HG03378 (cell line): ENCODE data around the gene RRP12.

Experiments used
- ATAC-seq: cut with Tn5 transposase; IDR thresholded peaks from one replicate; pipeline ENCODE4 v1.9.1; 2021; ENCODE audit warnings: mild to moderate bottlenecking, moderate library complexity; ENCODE audit not compliant: unreplicated experiment

The RRP12 gene

DNA sequence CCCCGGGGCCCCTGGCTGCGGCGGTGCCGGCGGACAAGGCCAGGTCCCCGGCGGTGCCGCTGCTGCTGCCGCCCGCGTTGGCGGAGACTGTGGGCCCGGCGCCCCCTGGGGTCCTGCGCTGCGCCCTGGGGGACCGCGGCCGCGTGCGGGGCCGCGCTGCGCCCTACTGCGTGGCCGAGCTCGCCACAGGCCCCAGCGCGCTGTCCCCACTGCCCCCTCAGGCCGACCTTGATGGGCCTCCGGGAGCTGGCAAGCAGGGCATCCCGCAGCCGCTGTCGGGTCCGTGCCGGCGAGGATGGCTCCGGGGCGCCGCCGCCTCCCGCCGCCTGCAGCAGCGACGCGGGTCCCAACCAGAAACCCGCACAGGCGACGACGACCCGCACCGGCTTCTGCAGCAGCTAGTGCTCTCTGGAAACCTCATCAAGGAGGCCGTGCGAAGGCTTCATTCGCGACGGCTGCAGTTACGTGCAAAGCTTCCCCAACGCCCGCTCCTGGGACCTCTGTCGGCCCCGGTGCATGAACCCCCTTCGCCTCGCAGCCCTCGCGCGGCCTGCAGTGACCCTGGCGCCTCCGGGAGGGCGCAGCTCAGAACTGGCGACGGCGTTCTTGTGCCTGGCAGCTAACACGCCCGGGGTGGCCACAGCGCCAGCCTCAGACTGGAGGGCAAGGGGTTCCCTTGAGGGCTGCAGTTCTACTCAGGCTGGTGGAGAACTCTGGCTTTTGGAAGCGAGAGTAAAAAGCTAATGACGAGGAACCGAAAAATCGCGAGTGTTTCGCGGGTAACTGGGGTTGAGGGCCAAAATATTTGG, 81.3 kb downstream of the RRP12 start:
- ATAC-seq = peak; percentile 28

DNA sequence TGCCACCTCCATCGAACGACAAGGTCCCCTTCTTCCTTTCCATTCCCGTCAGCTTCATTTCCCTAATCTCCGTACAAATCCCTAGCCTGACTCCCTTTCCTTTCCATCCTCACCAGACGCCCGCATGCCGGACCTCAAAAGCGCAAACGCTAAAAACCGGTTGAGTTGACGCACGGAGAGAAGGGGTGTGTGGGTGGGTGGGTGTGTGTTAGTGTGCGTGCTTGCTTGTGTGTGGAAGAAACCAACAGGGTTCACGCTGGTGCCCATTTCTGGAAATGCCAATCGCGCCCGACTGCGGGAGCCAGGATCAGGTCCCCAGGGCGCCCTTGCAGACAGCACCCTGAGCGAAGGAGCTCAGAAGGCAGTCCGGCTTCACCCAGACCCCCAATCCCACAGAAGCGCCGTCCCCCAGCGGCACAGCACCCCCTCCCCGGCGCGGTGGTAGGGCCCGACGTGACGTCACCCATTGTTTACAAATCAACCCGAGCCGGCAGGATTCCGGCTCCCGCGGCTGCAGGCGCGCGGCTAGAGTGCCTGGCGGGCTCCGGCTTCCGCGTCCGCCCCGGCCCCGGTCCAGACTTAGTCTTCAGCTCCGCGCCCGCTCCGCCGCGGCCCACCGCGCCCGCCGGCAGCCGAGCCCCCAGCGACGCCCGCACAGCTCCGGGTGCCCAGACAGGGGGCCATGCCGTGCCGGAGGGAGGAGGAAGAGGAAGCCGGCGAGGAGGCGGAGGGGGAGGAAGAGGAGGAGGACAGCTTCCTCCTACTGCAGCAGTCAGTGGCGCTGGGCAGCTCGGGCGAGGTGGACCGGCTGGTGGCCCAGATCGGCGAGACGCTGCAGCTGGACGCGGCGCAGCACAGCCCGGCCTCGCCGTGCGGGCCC, 82.1 kb downstream of the RRP12 start, which contains the start of gene FRAT1:
Gene FRAT1, plus strand, starts transcription at position 500 of the 880 bp plus-strand sequence. Its CDS starts 183 bp downstream, at position 683.
- peak; percentile 70 for ATAC-seq

DNA sequence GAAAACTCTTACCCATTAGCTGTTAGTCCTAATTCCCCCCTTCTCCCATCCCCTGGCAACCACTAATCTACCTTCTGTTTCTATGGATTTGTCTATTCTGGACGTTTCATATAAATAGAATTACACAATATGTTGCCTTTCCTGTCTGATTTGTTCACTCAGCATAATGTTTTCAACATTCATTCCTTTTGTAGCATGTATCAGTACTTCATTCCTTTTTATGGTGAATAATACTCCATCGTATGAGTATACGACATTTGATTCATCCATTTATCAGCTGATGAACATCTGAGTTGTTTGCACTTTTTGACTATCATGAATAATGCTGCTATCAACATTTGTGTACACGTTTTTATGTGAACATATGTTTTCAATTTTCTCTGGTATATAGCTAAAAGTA, 86.5 kb downstream of the RRP12 start:
- no peak for ATAC-seq

DNA sequence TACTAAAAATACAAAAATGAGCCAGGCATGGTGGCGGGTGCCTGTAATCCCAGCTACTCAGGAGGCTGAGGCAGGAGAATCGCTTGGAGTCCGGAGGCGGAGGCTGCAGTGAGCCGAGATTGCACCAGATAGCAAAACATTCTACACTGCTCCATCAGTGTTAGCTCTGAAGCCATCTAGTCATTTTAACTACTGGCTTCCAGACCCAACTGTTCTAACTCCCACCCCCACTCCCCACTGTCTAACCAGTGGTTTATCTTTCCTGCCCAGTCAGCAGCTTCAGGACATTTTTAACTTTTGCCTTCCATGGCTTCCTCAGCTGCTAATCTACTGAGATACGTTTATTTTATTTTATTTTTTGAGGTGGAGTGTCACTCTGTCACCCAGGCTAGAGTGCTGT, 88.2 kb downstream of the RRP12 start:
- ATAC-seq = no peak

DNA sequence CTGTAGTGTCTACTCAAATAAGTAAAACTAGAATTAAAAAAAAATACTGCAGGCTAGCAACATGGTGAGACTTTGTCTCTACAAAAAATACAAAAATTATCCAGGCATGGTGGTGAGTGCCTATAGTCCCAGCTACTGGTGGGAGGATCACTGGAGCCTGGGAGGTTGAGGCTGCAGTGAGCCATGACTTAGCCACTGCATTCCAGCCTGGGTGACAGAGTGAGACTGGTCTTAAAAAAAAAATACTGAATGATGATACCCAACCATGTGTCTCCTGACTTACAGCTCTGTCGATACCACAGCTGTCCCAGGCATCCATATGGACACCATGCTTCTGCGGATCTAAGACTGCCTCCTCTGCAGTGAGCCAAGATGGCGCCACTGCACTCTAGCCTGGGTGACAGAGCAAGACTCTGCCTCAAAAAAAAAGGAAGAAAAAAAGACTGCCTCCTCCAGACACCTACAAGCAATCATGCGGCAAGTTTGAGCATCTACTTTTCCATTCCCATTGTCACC, 90.0 kb downstream of the RRP12 start:
- no peak for ATAC-seq

DNA sequence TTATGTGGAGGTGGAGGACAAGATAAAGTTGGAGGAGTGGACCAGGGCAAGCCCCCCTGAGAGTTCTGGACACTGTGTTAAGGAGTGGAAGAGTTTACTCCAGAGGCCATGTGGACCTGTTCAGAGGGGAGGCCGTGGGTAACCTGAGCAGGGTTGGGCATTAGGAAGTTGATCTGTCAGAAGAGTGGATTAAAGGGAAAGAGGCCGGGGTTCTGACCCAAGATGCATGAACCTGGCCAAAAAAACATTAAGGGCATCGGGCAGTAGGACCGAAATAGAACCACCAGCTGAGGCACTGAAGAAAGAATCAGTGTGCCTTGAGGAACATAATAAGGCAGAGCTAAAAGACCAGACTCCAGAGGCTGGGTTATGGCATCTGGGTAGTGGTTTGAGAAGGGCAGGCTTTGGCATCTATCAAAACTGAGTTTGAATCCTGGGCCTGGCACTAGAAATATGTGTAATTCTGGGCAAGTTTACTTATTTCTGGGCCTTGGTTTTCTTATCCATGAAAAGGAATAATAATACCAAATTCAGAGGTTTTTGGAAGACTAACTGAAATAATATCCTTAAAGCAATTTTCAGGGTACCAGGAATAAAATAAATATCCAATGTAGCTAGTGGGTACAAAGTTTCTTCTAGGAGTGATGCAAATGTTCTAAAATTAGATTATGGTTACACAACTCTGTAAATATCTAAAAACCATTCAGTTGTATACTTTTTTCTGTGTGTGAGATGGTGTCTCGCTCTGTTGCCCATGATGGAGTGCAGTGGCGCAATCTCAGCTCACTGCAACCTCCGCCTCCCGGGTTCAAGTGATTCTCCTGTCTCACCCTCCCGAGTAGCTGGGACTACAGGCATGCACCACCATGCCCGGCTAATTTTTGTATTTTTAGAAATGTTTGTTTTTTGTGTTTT, 93.0 kb downstream of the RRP12 start:
- no peak for ATAC-seq

DNA sequence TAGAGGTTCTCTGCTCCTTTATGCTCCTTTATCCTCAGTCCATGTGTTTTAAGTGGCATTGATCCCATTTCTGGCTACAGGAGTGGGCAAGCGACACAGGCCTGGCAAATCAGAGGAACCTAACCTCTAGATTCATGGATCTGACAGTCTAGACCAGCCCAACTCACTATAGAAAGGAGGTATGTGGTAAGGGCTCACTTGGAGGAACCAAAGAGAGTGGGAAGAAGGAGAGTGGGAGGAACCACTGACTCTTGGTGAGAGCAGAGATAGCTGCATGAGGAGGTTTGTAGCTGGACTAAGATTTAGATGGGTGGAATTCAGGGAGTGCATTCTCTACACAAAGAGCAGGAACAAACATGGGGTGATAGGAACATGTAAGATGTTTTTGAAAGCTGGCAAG, 93.7 kb downstream of the RRP12 start:
- no peak for ATAC-seq
